Liver (tissue), 3 donors: ENCODE data around the gene SOX4.

Experiments used
- CTCF ChIP-seq: fragments of 150-350 bp; IDR thresholded peaks from 2 replicates; pipeline ENCODE4 v1.5.1; 2017; ENCODE audit warnings: improper control_type of control experiment, low read depth, low read length; ENCODE audit not compliant: missing input control
- HNF4A ChIP-seq, 2 donors: conservative IDR thresholded peaks; 2 replicates each; pipeline ENCODE4 v1.6.1; 2016; ENCODE audit warnings: antibody characterized with exemption in 2 of 2, mild to moderate bottlenecking in 2 of 2
- HNF4G ChIP-seq: IDR thresholded peaks from 2 replicates; pipeline ENCODE4 v1.6.1; 2016; ENCODE audit warnings: antibody characterized with exemption
- REST ChIP-seq: IDR thresholded peaks from 2 replicates; pipeline ENCODE4 v1.6.1; 2016; ENCODE audit warnings: antibody characterized with exemption, mild to moderate bottlenecking
- TAF1 ChIP-seq: conservative IDR thresholded peaks from 2 replicates; pipeline ENCODE4 v1.6.1; 2016; ENCODE audit warnings: antibody characterized with exemption, mild to moderate bottlenecking
- donor health status: healthy.
- donor health status: healthy.

- TF ChIP-seq CTCF (no peak), REST (no peak), HNF4A (conservative IDR thresholded peaks at IDR 0.05) (peak in 1 of 2 donors; percentile 8), TAF1 (no peak), HNF4G (no peak)
Measured at GRCh38 chr6:21556968-21557721, 36.4 kb upstream of the SOX4 start.
